Activated gamma-delta T cell treated with anti-CD3 and anti-CD28 coated beads, Interleukin-2, amount 50 U/mL, for 16 hours (primary cell): ENCODE measurements around the gene ZNF423.

Experiments used
- DNase-seq: peaks from one replicate; pipeline ENCODE4 v3.0.0-alpha.2; 2020; ENCODE audit warnings: low read depth

ZNF423 gene

DNA sequence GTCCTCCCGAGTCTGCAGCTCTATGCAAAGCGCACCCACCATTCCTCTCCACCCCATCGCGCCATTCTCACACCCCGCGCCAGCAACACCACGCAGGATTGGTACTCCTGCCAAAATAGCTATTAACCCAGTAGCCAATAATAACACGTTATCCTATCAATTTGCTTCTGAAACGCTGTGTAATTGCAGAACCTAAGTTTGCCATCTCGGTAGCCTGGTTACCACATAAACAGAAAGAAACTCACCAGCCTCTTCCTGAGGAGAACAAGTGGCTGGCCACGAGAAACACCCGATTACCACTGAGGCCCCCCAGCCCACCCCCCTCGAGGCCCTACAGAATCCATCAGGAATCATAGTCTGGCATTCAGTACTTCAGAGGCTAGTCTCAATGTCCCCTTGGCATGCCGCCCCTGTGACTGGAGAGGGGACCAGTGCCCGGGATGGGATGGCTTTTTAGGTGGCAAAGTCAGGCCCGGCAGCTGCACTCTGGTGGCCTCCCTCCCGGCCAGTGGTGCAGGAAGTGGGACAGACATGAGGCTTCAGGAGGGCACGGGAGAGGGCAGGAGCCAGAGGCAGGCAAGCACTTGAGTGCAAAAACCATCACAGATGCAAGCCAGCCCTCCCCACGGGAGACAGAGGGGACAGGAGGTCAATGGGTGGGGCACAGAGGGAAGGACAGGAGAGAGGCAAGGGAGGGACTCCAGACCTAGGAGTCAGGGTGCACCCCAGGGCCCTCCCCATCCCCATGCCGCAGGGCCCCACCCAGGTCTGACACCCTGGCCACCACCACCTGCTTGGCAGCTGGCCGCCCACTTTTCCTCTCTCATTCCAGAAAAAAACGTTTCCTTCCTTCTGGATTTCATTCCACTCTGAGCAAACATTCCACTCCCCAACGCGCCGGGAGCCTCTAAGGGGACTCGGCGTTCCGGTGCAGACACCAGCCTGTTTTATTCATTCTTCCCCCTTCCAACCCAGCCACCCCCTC lies 192.5 kb downstream of the ZNF423 start:
- DNase-seq = no peak

DNA sequence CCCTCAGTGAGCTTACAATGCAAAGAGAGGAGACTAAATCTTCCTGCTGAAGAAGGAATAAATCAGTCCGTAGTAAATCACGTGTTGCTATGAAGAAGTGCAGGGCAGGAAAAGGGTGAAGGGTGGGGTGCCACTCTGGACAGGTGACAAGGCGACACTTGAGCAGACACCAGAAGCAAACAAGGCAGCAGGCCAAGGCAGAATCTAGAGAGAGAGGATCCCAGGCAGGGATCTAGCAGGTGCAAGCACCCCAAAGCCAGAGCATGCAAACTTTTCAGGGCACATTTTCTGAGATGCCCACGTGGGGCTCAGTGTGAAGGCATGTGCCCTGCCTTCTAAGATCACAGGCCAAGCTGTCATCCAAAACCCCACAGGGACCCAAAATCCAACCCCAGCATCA lies 193.3 kb downstream of the ZNF423 start:
- no peak for DNase-seq

GRCh38 chr16:49661465-49662187 lies 194.3 kb downstream of the ZNF423 start:
- no peak for DNase-seq

DNA sequence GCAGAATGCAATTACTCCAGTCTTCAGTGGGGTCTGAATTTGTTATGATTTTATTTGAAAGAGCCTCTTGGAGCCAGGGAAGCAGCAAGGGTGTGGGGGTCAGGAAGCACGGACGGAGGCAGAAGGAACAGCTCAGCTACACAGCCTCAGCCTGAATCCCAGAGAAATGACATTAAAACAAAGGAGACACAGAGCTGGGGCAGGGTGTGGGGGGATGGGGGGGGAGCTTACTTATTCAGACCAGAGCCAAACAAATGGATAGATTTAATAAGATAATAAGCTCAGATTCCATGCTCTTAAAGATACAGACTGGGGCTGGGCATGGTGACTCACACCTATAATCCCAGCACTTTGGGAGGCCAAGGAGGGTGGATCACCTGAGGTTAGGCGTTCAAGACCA lies 195.3 kb downstream of the ZNF423 start:
- DNase-seq = no peak

GRCh38 chr16:49659356-49659755 lies 196.6 kb downstream of the ZNF423 start:
- no peak for DNase-seq

- no peak for DNase-seq
Measured at GRCh38 chr16:49658531-49658930, 197.4 kb downstream of the ZNF423 start.

- DNase-seq = no peak
Measured at GRCh38 chr16:49657736-49658465, 198.0 kb downstream of the ZNF423 start.

GRCh38 chr16:49654425-49654824 lies 201.5 kb downstream of the ZNF423 start:
- no peak for DNase-seq

- DNase-seq = no peak
Measured at GRCh38 chr16:49653577-49653976, 202.3 kb downstream of the ZNF423 start.

GRCh38 chr16:49653173-49653570 lies 202.7 kb downstream of the ZNF423 start:
- DNase-seq = no peak

- no peak for DNase-seq
Measured at GRCh38 chr16:49652456-49653172, 203.3 kb downstream of the ZNF423 start.

- DNase-seq = no peak
Measured at GRCh38 chr16:49651996-49652395, 203.9 kb downstream of the ZNF423 start.

DNA sequence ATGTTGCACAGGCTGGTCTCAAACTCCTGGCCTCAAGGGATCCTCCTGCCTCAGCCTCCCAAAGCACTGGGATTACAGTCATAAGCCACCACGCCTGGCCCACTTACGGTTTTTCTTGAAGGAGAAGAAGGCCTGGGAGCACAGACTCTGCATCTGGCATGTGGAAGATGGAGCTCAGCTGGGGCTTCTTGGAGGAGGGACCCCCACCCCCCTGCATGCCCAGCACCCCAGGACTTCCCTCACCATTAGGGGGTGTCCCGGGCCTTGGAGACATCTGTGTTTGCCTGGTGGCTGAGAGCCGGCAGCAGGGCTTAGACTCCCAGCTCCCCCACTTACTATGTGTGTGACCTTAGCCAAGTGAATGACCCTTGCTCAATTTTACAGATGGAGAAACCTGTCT lies 204.7 kb downstream of the ZNF423 start:
- no peak for DNase-seq

DNA sequence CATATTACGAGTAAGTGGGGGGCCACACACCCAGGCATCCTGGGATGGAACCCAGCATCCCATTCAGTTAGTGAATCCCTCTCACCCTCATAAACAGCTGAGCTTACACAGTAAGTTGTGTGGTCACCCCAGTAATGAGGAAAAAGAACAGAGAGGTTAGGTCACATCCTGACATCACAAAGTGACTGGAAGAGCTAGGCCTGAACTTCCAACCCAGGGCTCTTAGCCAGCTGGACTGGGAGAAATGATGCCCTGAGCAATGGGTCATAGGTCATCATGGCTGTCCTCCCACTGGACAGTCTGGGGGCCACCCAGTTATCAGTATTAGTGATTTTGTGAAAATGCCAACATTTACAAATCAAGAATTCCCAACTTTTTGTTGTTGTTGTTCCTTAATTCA lies 205.3 kb downstream of the ZNF423 start:
- DNase-seq = no peak

GRCh38 chr16:49649013-49649765 lies 206.7 kb downstream of the ZNF423 start:
- no peak for DNase-seq

DNA sequence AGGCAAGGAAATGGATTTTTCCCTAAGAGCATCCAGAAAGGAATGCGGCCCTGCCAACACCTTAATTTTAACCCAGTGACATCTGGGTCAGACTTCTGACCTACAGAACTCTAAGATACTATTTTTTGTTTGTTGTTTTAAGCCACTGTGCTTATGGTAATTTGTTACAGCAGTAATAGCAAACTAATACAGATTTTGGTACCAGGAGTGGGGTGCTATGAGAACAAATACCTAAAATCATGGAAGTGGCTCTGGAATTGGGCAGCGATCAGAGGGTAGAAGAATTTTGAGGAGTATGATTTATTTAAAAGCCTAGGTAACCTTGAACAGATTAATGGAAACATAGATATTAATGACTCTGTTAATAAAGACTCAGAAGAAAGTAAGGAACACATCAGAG lies 208.2 kb downstream of the ZNF423 start:
- DNase-seq = no peak

DNA sequence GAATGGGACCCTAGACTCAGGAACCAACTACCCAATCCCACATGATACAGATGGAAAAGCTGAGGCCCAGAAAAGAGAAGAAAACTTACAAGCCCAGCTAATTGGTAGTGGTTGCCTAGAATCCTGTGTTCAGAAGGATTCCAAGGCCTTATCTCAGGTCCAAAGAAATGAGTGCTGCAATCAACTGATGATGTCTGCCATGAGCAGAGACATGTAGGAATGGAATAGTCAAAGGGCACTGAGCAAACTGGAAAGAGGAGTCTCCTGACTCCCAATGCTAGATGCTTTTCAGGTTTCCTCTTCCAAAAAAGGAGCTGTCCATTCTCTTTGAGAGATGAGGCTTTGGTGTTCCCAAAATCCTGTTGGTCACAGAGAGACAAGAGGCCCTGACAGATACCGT lies 210.6 kb downstream of the ZNF423 start:
- no peak for DNase-seq

- DNase-seq = no peak
Measured at GRCh38 chr16:49644145-49644463, 211.8 kb downstream of the ZNF423 start.

- DNase-seq = no peak
Measured at GRCh38 chr16:49643429-49644144, 212.3 kb downstream of the ZNF423 start.

- DNase-seq = no peak
Measured at GRCh38 chr16:49641250-49641649, 214.7 kb downstream of the ZNF423 start.

DNA sequence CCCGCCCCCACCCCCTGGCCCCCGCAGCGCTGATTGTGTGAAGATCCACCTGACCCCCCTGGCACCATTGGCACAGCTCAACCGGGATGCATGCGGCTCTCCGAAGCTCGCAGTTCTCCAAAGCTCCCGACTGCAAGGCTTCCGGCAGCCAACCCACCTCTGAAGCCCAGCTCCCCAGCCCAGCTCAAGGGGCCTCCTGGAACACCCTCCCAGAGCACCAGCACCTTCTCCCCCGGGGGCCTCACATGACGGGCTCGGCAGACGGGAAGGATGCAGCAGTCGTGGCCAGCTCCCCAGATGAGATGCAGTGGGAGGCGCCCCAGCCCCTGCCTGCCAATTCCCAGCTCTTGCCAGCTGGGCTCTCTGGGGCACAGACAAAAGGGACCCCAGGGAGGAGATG lies 215.3 kb downstream of the ZNF423 start:
- no peak for DNase-seq
